Measurements from ENCODE around the gene TRNAU1AP.

GRCh38 chr1:28581531-28582247, 28.8 kb downstream of the TRNAU1AP start:
- TF ChIP-seq POLR2A (IDR thresholded peaks at IDR 0.05) (peak; percentile 13 to 98), CTCF (IDR thresholded peaks at IDR 0.05) (peak in 3 of 12 donors; percentile 7 to 32 (median 18))
